GM19395 (cell line): ENCODE data around the gene GGTLC1.
A peak's percentile ranks its signal among the peaks of the same experiment; 100 is the strongest.

Experiments used
- ATAC-seq: cut with Tn5 transposase; IDR thresholded peaks from one replicate; pipeline ENCODE4 v1.9.1; 2021; ENCODE audit warnings: mild to moderate bottlenecking, moderate library complexity; ENCODE audit not compliant: unreplicated experiment

The GGTLC1 gene

GRCh38 chr20:23988561-23988960 is at the start of gene GGTLC1:
GGTLC1 (minus strand) TSS chr20:23988779; CDS start chr20:23986611, 2,168 bp downstream.
- ATAC-seq = no peak

GRCh38 chr20:24034820-24035219 is 46.2 kb upstream of the GGTLC1 start:
- ATAC-seq = no peak

- ATAC-seq = no peak
These were observed 45.0 kb upstream of the GGTLC1 start for GRCh38 chr20:24033565-24033964.

- ATAC-seq = no peak
These were observed 44.6 kb upstream of the GGTLC1 start for GRCh38 chr20:24033151-24033550.

- no peak for ATAC-seq
These were observed 43.9 kb upstream of the GGTLC1 start for GRCh38 chr20:24032400-24032898.

- ATAC-seq = peak; percentile 70
These were observed 38.6 kb upstream of the GGTLC1 start for GRCh38 chr20:24027229-24027628.

GRCh38 chr20:24022621-24023180 is 34.1 kb upstream of the GGTLC1 start:
- no peak for ATAC-seq

- ATAC-seq = no peak
These were observed 30.2 kb upstream of the GGTLC1 start for GRCh38 chr20:24018796-24019195.

- ATAC-seq = no peak
These were observed 28.8 kb upstream of the GGTLC1 start for GRCh38 chr20:24017458-24017755.

- ATAC-seq = no peak
These were observed 28.3 kb upstream of the GGTLC1 start for GRCh38 chr20:24016607-24017457.

- no peak for ATAC-seq
These were observed 25.4 kb upstream of the GGTLC1 start for GRCh38 chr20:24013953-24014352.

GRCh38 chr20:24011282-24011681 is 22.7 kb upstream of the GGTLC1 start:
- no peak for ATAC-seq

- no peak for ATAC-seq
These were observed 19.2 kb upstream of the GGTLC1 start for GRCh38 chr20:24007758-24008157.

- no peak for ATAC-seq
These were observed 18.6 kb upstream of the GGTLC1 start for GRCh38 chr20:24007073-24007595.

- no peak for ATAC-seq
These were observed 18.0 kb upstream of the GGTLC1 start for GRCh38 chr20:24006626-24007025.

GRCh38 chr20:24004471-24004870 is 15.9 kb upstream of the GGTLC1 start:
- no peak for ATAC-seq

GRCh38 chr20:24002896-24003295 is 14.3 kb upstream of the GGTLC1 start:
- ATAC-seq = no peak

GRCh38 chr20:24001712-24002405 is 13.3 kb upstream of the GGTLC1 start:
- no peak for ATAC-seq

GRCh38 chr20:23998844-23999243 is 10.3 kb upstream of the GGTLC1 start:
- no peak for ATAC-seq

GRCh38 chr20:23998392-23998791 is 9.8 kb upstream of the GGTLC1 start:
- ATAC-seq = no peak

GRCh38 chr20:23995905-23996666 is 7.5 kb upstream of the GGTLC1 start:
- no peak for ATAC-seq
